ENCODE measurements around the gene SPRY2. TPM values are rescaled to one million over a fixed set of nuclear protein-coding genes. Genes with fewer than 3 reads are reported as not detected.

Gene SPRY2
- total RNA-seq, 1 donor from 2014 or later = 29.3 TPM

- no peak for TF ChIP-seq CTCF (IDR thresholded peaks at IDR 0.05; ENCODE audit: partially characterized antibody, unreplicated experiment)
- no peaks in the 10 kb centered on the region for H3K36me3 Mint-ChIP-seq (ENCODE audit: unreplicated experiment)
- peaks cover 1% of the 10 kb centered on the region for H3K27me3 Mint-ChIP-seq (ENCODE audit: unreplicated experiment)
- no peaks in the 10 kb centered on the region for H3K9me3 Mint-ChIP-seq (ENCODE audit: unreplicated experiment)
- no peak overlapping the region for H3K4me3 Mint-ChIP-seq (ENCODE audit: unreplicated experiment)
- H3K27ac Mint-ChIP-seq (ENCODE audit: unreplicated experiment) = no peak overlapping the region
- H3K4me1 Mint-ChIP-seq (ENCODE audit: low read depth, unreplicated experiment) = peaks cover 1% of the 10 kb centered on the region
- no peak for DNase-seq
Observed at GRCh38 chr13:80299046-80299445, 41.9 kb downstream of the SPRY2 start.

GRCh38 chr13:80297503-80297902 is 43.4 kb downstream of the SPRY2 start:
- no peak overlapping the region for H3K4me3 Mint-ChIP-seq (ENCODE audit: unreplicated experiment)
- H3K4me1 Mint-ChIP-seq (ENCODE audit: low read depth, unreplicated experiment) = no peaks in the 10 kb centered on the region
- no peaks in the 10 kb centered on the region for H3K9me3 Mint-ChIP-seq (ENCODE audit: unreplicated experiment)
- DNase-seq = no peak
- no peaks in the 10 kb centered on the region for H3K27me3 Mint-ChIP-seq (ENCODE audit: unreplicated experiment)
- H3K36me3 Mint-ChIP-seq (ENCODE audit: unreplicated experiment) = no peaks in the 10 kb centered on the region
- no peak for TF ChIP-seq CTCF (IDR thresholded peaks at IDR 0.05; ENCODE audit: partially characterized antibody, unreplicated experiment)
- H3K27ac Mint-ChIP-seq (ENCODE audit: unreplicated experiment) = no peak overlapping the region

GRCh38 chr13:80297094-80297493 is 43.8 kb downstream of the SPRY2 start:
- no peaks in the 10 kb centered on the region for H3K36me3 Mint-ChIP-seq (ENCODE audit: unreplicated experiment)
- no peaks in the 10 kb centered on the region for H3K9me3 Mint-ChIP-seq (ENCODE audit: unreplicated experiment)
- no peak for DNase-seq
- H3K4me3 Mint-ChIP-seq (ENCODE audit: unreplicated experiment) = no peak overlapping the region
- no peak overlapping the region for H3K27ac Mint-ChIP-seq (ENCODE audit: unreplicated experiment)
- no peaks in the 10 kb centered on the region for H3K4me1 Mint-ChIP-seq (ENCODE audit: low read depth, unreplicated experiment)
- H3K27me3 Mint-ChIP-seq (ENCODE audit: unreplicated experiment) = no peaks in the 10 kb centered on the region
- TF ChIP-seq CTCF (IDR thresholded peaks at IDR 0.05; ENCODE audit: partially characterized antibody, unreplicated experiment) = no peak

GRCh38 chr13:80296638-80297037 is 44.3 kb downstream of the SPRY2 start:
- no peaks in the 10 kb centered on the region for H3K36me3 Mint-ChIP-seq (ENCODE audit: unreplicated experiment)
- H3K4me1 Mint-ChIP-seq (ENCODE audit: low read depth, unreplicated experiment) = no peaks in the 10 kb centered on the region
- no peak for TF ChIP-seq CTCF (IDR thresholded peaks at IDR 0.05; ENCODE audit: partially characterized antibody, unreplicated experiment)
- no peaks in the 10 kb centered on the region for H3K9me3 Mint-ChIP-seq (ENCODE audit: unreplicated experiment)
- no peak overlapping the region for H3K27ac Mint-ChIP-seq (ENCODE audit: unreplicated experiment)
- H3K4me3 Mint-ChIP-seq (ENCODE audit: unreplicated experiment) = no peak overlapping the region
- DNase-seq = no peak
- H3K27me3 Mint-ChIP-seq (ENCODE audit: unreplicated experiment) = no peaks in the 10 kb centered on the region

- Mint-ChIP-seq H3K4me3 (ENCODE audit: unreplicated experiment) (no peak overlapping the region), H3K4me1 (ENCODE audit: low read depth, unreplicated experiment) (no peaks in the 10 kb centered on the region), H3K27ac (ENCODE audit: unreplicated experiment) (no peak overlapping the region), H3K9me3 (ENCODE audit: unreplicated experiment) (no peaks in the 10 kb centered on the region), H3K27me3 (ENCODE audit: unreplicated experiment) (no peaks in the 10 kb centered on the region), H3K36me3 (ENCODE audit: unreplicated experiment) (peaks cover 9% of the 10 kb centered on the region)
- TF ChIP-seq CTCF (IDR thresholded peaks at IDR 0.05; ENCODE audit: partially characterized antibody, unreplicated experiment) = no peak
- DNase-seq = no peak
Observed at GRCh38 chr13:80290591-80290990, 50.3 kb downstream of the SPRY2 start.

Data from glutamatergic neuron (in vitro differentiated cells).